B cell (primary cell): ENCODE results near the gene LILRA2.
"Not testable (repeated sequence)": the region's sequence is repeated elsewhere in the genome, so short reads cannot be mapped to it uniquely, and the experiment has no call there.

Source experiments
- EZH2 ChIP-seq: IDR thresholded peaks from 2 replicates; pipeline ENCODE4 v1.6.1; 2012; ENCODE audit warnings: borderline replicate concordance, low read depth, mild to moderate bottlenecking, moderate library complexity, low read length; ENCODE audit not compliant: insufficient read depth, poor library complexity, severe bottlenecking
- TF ChIP-seq, protein P1 (sequence below): fragments of 200-600 bp; IDR thresholded peaks from one replicate; pipeline ENCODE4 v1.8.0; 2022; ENCODE audit warnings: antibody characterized with exemption, mild to moderate bottlenecking

DNA sequence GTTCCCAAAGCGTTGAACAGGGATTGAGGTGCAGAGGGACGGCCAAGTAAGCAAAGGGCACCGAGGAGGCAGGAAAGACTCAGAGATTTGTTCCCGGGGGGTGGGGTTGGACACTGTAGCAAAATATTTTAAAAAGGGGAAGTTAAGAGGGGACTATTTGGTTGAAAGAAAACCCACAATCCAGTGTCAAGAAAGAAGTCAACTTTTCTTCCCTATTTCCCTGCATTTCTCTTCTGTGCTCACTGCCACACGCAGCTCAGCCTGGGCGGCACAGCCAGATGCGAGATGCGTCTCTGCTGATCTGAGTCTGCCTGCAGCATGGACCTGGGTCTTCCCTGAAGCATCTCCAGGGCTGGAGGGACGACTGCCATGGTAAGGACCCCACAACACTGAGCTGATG is 56.7 kb downstream of the LILRA2 start, which contains the start of gene LILRB1:
- TF ChIP-seq, protein P1, sequence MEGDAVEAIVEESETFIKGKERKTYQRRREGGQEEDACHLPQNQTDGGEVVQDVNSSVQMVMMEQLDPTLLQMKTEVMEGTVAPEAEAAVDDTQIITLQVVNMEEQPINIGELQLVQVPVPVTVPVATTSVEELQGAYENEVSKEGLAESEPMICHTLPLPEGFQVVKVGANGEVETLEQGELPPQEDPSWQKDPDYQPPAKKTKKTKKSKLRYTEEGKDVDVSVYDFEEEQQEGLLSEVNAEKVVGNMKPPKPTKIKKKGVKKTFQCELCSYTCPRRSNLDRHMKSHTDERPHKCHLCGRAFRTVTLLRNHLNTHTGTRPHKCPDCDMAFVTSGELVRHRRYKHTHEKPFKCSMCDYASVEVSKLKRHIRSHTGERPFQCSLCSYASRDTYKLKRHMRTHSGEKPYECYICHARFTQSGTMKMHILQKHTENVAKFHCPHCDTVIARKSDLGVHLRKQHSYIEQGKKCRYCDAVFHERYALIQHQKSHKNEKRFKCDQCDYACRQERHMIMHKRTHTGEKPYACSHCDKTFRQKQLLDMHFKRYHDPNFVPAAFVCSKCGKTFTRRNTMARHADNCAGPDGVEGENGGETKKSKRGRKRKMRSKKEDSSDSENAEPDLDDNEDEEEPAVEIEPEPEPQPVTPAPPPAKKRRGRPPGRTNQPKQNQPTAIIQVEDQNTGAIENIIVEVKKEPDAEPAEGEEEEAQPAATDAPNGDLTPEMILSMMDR, result not testable (repeated sequence)
- not testable (repeated sequence) for TF ChIP-seq EZH2
